ENCODE results near the gene ALDH2.

GRCh38 chr12:111773801-111774551 lies 7.2 kb downstream of the ALDH2 start:
- TF ChIP-seq POLR2A (IDR thresholded peaks at IDR 0.05) (peak in 2 of 4 donors; percentile 17 to 74), POLR2AphosphoS5 (IDR thresholded peaks at IDR 0.05) (peak; percentile 75 to 78), CTCF (IDR thresholded peaks at IDR 0.05) (no peak)
